GM23338 (cell line): ENCODE measurements around the gene NLGN4X. TPM values are rescaled to one million over a fixed set of nuclear protein-coding genes. Genes with fewer than 3 reads are reported as not detected.

Source experiments
- ATAC-seq: fragments of 200-7000 bp; cut with Tn5 transposase; 3 replicates; pipeline ENCODE4 v1.9.1; 2020
- DNase-seq: peaks from one replicate; pipeline ENCODE4 v3.0.0-alpha.2; 2015; ENCODE audit warnings: low spot score
- H2AFZ ChIP-seq: fragments of 200-600 bp; sonication (generic); 2 replicates; pipeline ENCODE4 v1.8.0; 2016; ENCODE audit warnings: antibody characterized with exemption, mild to moderate bottlenecking, moderate library complexity
- H3F3A ChIP-seq: fragments of 200-600 bp; sonication (generic); replicated peaks from 2 replicates; pipeline ENCODE4 v1.8.0; 2017; ENCODE audit warnings: antibody characterized with exemption, mixed run types, low read depth
- H3K27ac ChIP-seq: fragments of 200-600 bp; sonication (generic); 2 replicates; pipeline ENCODE4 v1.6.1; 2016; ENCODE audit warnings: low read depth
- H3K27me3 ChIP-seq: fragments of 200-600 bp; sonication (generic); 2 replicates; pipeline ENCODE4 v1.8.0; 2016; ENCODE audit warnings: mild to moderate bottlenecking, mixed run types, moderate library complexity; ENCODE audit not compliant: insufficient read depth
- H3K36me3 ChIP-seq: fragments of 200-600 bp; sonication (generic); 2 replicates; pipeline ENCODE4 v1.8.0; 2016; ENCODE audit warnings: mild to moderate bottlenecking; ENCODE audit not compliant: insufficient read depth
- H3K4me1 ChIP-seq: fragments of 200-600 bp; sonication (generic); 2 replicates; pipeline ENCODE4 v1.8.0; 2016; ENCODE audit warnings: mild to moderate bottlenecking, moderate library complexity; ENCODE audit not compliant: insufficient read depth
- H3K4me2 ChIP-seq: fragments of 200-600 bp; sonication (generic); 2 replicates; pipeline ENCODE4 v1.7.1; 2017; ENCODE audit warnings: mixed run types
- H3K4me3 ChIP-seq: fragments of 200-600 bp; sonication (generic); 2 replicates; pipeline ENCODE4 v1.6.1; 2016; ENCODE audit warnings: mixed run types
- H3K79me2 ChIP-seq: fragments of 200-600 bp; sonication (generic); replicated peaks from 2 replicates; pipeline ENCODE4 v1.8.0; 2017; ENCODE audit warnings: mild to moderate bottlenecking; ENCODE audit not compliant: insufficient read depth
- H3K9me2 ChIP-seq: fragments of 200-600 bp; sonication (generic); 2 replicates; pipeline ENCODE4 v1.8.0; 2017; ENCODE audit not compliant: insufficient read depth
- H4K20me1 ChIP-seq: fragments of 200-600 bp; sonication (generic); replicated peaks from 2 replicates; pipeline ENCODE4 v1.8.0; 2017; ENCODE audit warnings: mild to moderate bottlenecking; ENCODE audit not compliant: insufficient read depth
- H3K27ac Mint-ChIP-seq: 2 replicates; pipeline ENCODE4 v1.8.0; 2020; ENCODE audit warnings: inconsistent platforms, mild to moderate bottlenecking, moderate library complexity, mixed read lengths
- H3K27me3 Mint-ChIP-seq: 3 replicates; pipeline ENCODE4 v1.8.0; 2022; ENCODE audit warnings: low read depth, mild to moderate bottlenecking, moderate library complexity, mixed read lengths, inconsistent platforms; ENCODE audit not compliant: insufficient read depth, poor library complexity
- H3K36me3 Mint-ChIP-seq: 3 replicates; pipeline ENCODE4 v1.8.0; 2021; ENCODE audit warnings: low read depth, mild to moderate bottlenecking, inconsistent platforms, moderate library complexity, mixed read lengths
- H3K4me1 Mint-ChIP-seq: 3 replicates; pipeline ENCODE4 v1.8.0; 2020; ENCODE audit warnings: mild to moderate bottlenecking, inconsistent platforms, mixed read lengths
- H3K4me3 Mint-ChIP-seq: 3 replicates; pipeline ENCODE4 v1.8.0; 2021; ENCODE audit warnings: moderate library complexity, mild to moderate bottlenecking, inconsistent platforms, mixed read lengths
- H3K9me3 Mint-ChIP-seq: 3 replicates; pipeline ENCODE4 v1.8.0; 2020; ENCODE audit warnings: moderate library complexity, mild to moderate bottlenecking, inconsistent platforms, mixed read lengths
- CREB1 ChIP-seq: fragments of 250-450 bp; sonication (Bioruptor Pico); IDR thresholded peaks from 2 replicates; pipeline ENCODE4 v1.5.0; 2020; ENCODE audit warnings: low read depth, mild to moderate bottlenecking, moderate library complexity
- CTCF ChIP-seq, 2 experiments: fragments of 200-600 bp in 1 of 2; sonication (generic) in 1 of 2; conservative IDR thresholded peaks; 2 replicates each; pipeline versions ENCODE4 v1.5.1 to v1.6.1; 2016 to 2017; ENCODE audit warnings: antibody characterized with exemption in 2 of 2, low read depth in 2 of 2, mild to moderate bottlenecking in 2 of 2, moderate library complexity in 1 of 2
- ETS1 ChIP-seq: IDR thresholded peaks from 2 replicates; pipeline ENCODE4 v1.6.1; 2016; ENCODE audit warnings: antibody characterized with exemption
- JUNB ChIP-seq: IDR thresholded peaks from one replicate; pipeline ENCODE4 v1.6.1; 2016; ENCODE audit warnings: antibody characterized with exemption; ENCODE audit not compliant: unreplicated experiment
- POLR2AphosphoS5 ChIP-seq: IDR thresholded peaks from 2 replicates; pipeline ENCODE4 v1.6.1; 2016; ENCODE audit warnings: antibody characterized with exemption, low read depth
- STAT1 ChIP-seq: IDR thresholded peaks from one replicate; pipeline ENCODE4 v1.6.1; 2016; ENCODE audit warnings: antibody characterized with exemption; ENCODE audit not compliant: unreplicated experiment
- ZNF331 ChIP-seq: fragments of 250-450 bp; sonication (Bioruptor Pico); IDR thresholded peaks from 2 replicates; pipeline ENCODE4 v1.5.0; 2020; ENCODE audit warnings: low read depth, mild to moderate bottlenecking, moderate library complexity
- ZNF462 ChIP-seq: fragments of 250-450 bp; sonication (Bioruptor Pico); IDR thresholded peaks from 2 replicates; pipeline ENCODE4 v1.5.0; 2020; ENCODE audit warnings: mild to moderate bottlenecking, moderate library complexity
- polyA plus RNA-seq: library from polyadenylated mRNA; unstranded; fragments of >200 nt; fragmentation: Nextera tagmentation; extraction: Ambion mirVana; gene quantifications from 2 replicates; pipeline ENCODE4 v1.2.1, GENCODE V29; 2016
- total RNA-seq: library from RNA; depleted of rRNA; stranded (reverse); fragments of >200 nt; shearing (Covaris generic); gene quantifications from 2 replicates; pipeline ENCODE4 v1.2.3, GENCODE V29; 2014

Gene NLGN4X
- total and polyA plus RNA-seq, 2 experiments from 2014 or later: 36.0 to 86.5 TPM

- no peak for TF ChIP-seq ZNF462
Observed at GRCh38 chrX:6187256-6187655, 41.4 kb downstream of the NLGN4X start (continued).

- no peaks in the 10 kb centered on the region for H3K27me3 ChIP-seq
- H4K20me1 ChIP-seq: peaks cover 6% of the 10 kb centered on the region; the same call in 1 of the 2 replicates
- no peak overlapping the region for H3K27ac ChIP-seq
- H2AFZ ChIP-seq: no peak overlapping the region
- no peak overlapping the region for H3K4me3 Mint-ChIP-seq
- H3K79me2 ChIP-seq: peaks cover 99% of the 10 kb centered on the region
- H3K9me2 ChIP-seq: no peaks in the 10 kb centered on the region
- no peak overlapping the region for H3K4me3 ChIP-seq
- H3K4me2 ChIP-seq: no peak overlapping the region
- no peak overlapping the region for H3K27ac Mint-ChIP-seq
- H3K4me1 Mint-ChIP-seq: peaks cover 38% of the 10 kb centered on the region
- no peaks in the 10 kb centered on the region for H3K9me3 Mint-ChIP-seq
- H3K36me3 Mint-ChIP-seq: peaks cover 35% of the 10 kb centered on the region
- peaks cover 4% of the 10 kb centered on the region for H3K27me3 Mint-ChIP-seq
- H3K36me3 ChIP-seq: no peaks in the 10 kb centered on the region
- no peaks in the 10 kb centered on the region for H3F3A ChIP-seq
- H3K4me1 ChIP-seq: peaks cover 6% of the 10 kb centered on the region; the same call in 1 of the 2 replicates
- ATAC-seq (no peak), DNase-seq (no peak)
- TF ChIP-seq JUNB (no peak), ETS1 (no peak), ZNF331 (CRISPR knock-in tag) (no peak), CREB1 (no peak), POLR2AphosphoS5 (no peak), STAT1 (no peak), CTCF (conservative IDR thresholded peaks at IDR 0.05; ENCODE audit: low read depth in 2 of 2) (no peak)
Observed at GRCh38 chrX:6184900-6185515, 43.7 kb downstream of the NLGN4X start.
